ENCODE measurements around the gene GFRA1.

The GFRA1 gene

GRCh38 chr10:116111483-116112095 lies 161.4 kb downstream of the GFRA1 start:
- Mint-ChIP-seq H3K36me3 (ENCODE audit: low read depth) (no peaks in the 10 kb centered on the region), H3K27ac (no peak overlapping the region), H3K4me3 (no peak overlapping the region), H3K9me3 (no peaks in the 10 kb centered on the region), H3K27me3 (ENCODE audit: low read depth) (no peaks in the 10 kb centered on the region), H3K4me1 (no peaks in the 10 kb centered on the region)
- TF ChIP-seq CTCF (IDR thresholded peaks at IDR 0.05; ENCODE audit: unreplicated experiment in 3 of 3), result no peak

- H3K4me3 Mint-ChIP-seq, result no peak overlapping the region
- H3K4me1 Mint-ChIP-seq, result no peaks in the 10 kb centered on the region
- no peaks in the 10 kb centered on the region for H3K36me3 Mint-ChIP-seq (ENCODE audit: low read depth)
- no peaks in the 10 kb centered on the region for H3K27me3 Mint-ChIP-seq (ENCODE audit: low read depth)
- H3K27ac Mint-ChIP-seq, result no peak overlapping the region
- TF ChIP-seq CTCF (IDR thresholded peaks at IDR 0.05; ENCODE audit: unreplicated experiment in 3 of 3), result no peak
- H3K9me3 Mint-ChIP-seq, result no peaks in the 10 kb centered on the region
Measured at GRCh38 chr10:116110736-116111135, 162.3 kb downstream of the GFRA1 start.

GRCh38 chr10:116109881-116110280 lies 163.1 kb downstream of the GFRA1 start:
- Mint-ChIP-seq H3K36me3 (ENCODE audit: low read depth) (no peaks in the 10 kb centered on the region), H3K27ac (no peak overlapping the region), H3K9me3 (no peaks in the 10 kb centered on the region), H3K4me1 (no peaks in the 10 kb centered on the region), H3K27me3 (ENCODE audit: low read depth) (no peaks in the 10 kb centered on the region), H3K4me3 (no peak overlapping the region)
- no peak for TF ChIP-seq CTCF (IDR thresholded peaks at IDR 0.05; ENCODE audit: unreplicated experiment in 3 of 3)

- Mint-ChIP-seq H3K36me3 (ENCODE audit: low read depth) (no peaks in the 10 kb centered on the region), H3K9me3 (no peaks in the 10 kb centered on the region), H3K27me3 (ENCODE audit: low read depth) (no peaks in the 10 kb centered on the region), H3K4me3 (no peak overlapping the region), H3K27ac (no peak overlapping the region), H3K4me1 (no peaks in the 10 kb centered on the region)
- TF ChIP-seq CTCF (IDR thresholded peaks at IDR 0.05; ENCODE audit: unreplicated experiment in 3 of 3), result no peak
Measured at GRCh38 chr10:116109481-116109880, 163.5 kb downstream of the GFRA1 start.

GRCh38 chr10:116108095-116108494 lies 164.9 kb downstream of the GFRA1 start:
- Mint-ChIP-seq H3K36me3 (ENCODE audit: low read depth) (peaks cover 2% of the 10 kb centered on the region), H3K4me3 (no peak overlapping the region), H3K4me1 (no peaks in the 10 kb centered on the region), H3K9me3 (no peaks in the 10 kb centered on the region), H3K27ac (no peak overlapping the region), H3K27me3 (ENCODE audit: low read depth) (no peaks in the 10 kb centered on the region)
- no peak for TF ChIP-seq CTCF (IDR thresholded peaks at IDR 0.05; ENCODE audit: unreplicated experiment in 3 of 3)

- H3K36me3 Mint-ChIP-seq (ENCODE audit: low read depth), result peaks cover 4% of the 10 kb centered on the region
- TF ChIP-seq CTCF (IDR thresholded peaks at IDR 0.05; ENCODE audit: unreplicated experiment in 3 of 3), result no peak
- no peaks in the 10 kb centered on the region for H3K27me3 Mint-ChIP-seq (ENCODE audit: low read depth)
- no peak overlapping the region for H3K27ac Mint-ChIP-seq
- H3K9me3 Mint-ChIP-seq, result no peaks in the 10 kb centered on the region
- peaks cover 8% of the 10 kb centered on the region for H3K4me1 Mint-ChIP-seq
- H3K4me3 Mint-ChIP-seq, result no peak overlapping the region
Measured at GRCh38 chr10:116106611-116107010, 166.4 kb downstream of the GFRA1 start.

All from nephron (organoid).